ENCODE results near the gene LRRC41. TPM values are rescaled to one million over a fixed set of nuclear protein-coding genes. Genes with fewer than 3 reads are reported as not detected.
"Not testable (repeated sequence)": the region's sequence is repeated elsewhere in the genome, so short reads cannot be mapped to it uniquely, and the experiment has no call there.

LRRC41 gene
- total RNA-seq, 5 donors from 2014 or later (not counting 1 experiment from before 2014, with no cell fraction given): 31.4 to 35.3 (median 34.6) TPM

DNA sequence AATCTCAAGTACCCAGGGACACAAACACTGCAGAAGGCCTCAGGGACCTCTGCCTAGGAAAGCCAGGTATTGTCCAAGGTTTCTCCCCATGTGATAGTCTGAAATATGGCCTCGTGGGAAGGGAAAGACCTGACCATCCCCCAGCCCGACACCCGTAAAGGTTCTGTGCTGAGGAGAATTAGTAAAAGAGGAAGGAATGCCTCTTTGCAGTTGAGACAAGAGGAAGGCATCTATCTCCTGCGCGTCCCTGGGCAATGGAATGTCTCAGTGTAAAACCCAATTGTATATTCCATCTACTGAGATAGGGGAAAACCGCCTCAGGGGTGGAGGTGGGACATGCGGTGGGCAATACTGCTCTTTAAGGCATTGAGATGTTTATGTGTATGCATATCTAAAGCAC is 26.4 kb upstream of the LRRC41 start:
- H3K27ac Mint-ChIP-seq; H3K4me3 Mint-ChIP-seq; H3K9me3 ChIP-seq; H3K4me3 ChIP-seq (ENCODE audit: control insufficient read depth in 1 of 2, extremely low read depth in 1 of 2, low read length in 1 of 2); H3K9me3 Mint-ChIP-seq; H3K4me1 ChIP-seq (ENCODE audit: control insufficient read depth in 1 of 2, extremely low read depth in 1 of 2, insufficient read depth in 2 of 2, low read length in 2 of 2); H3K27me3 ChIP-seq (replicated peaks in 1 of 2; ENCODE audit: control insufficient read depth in 2 of 2, extremely low read depth in 1 of 2, insufficient read depth in 2 of 2, low read length in 1 of 2); H3K36me3 ChIP-seq (ENCODE audit: control insufficient read depth in 2 of 2, extremely low read depth in 1 of 2, insufficient read depth in 1 of 2, low read length in 1 of 2); H3K4me1 Mint-ChIP-seq; POLR2A ChIA-PET; CTCF ChIA-PET; DNase-seq; ATAC-seq (replicated peaks in 1 of 4); H3K27me3 Mint-ChIP-seq; H3K27ac ChIP-seq (ENCODE audit: low read length); H3K36me3 Mint-ChIP-seq: not testable (repeated sequence)
- WGBS (ENCODE audit: insufficient coverage): no CpG with 5 or more reads among the region's 7 CpGs

DNA sequence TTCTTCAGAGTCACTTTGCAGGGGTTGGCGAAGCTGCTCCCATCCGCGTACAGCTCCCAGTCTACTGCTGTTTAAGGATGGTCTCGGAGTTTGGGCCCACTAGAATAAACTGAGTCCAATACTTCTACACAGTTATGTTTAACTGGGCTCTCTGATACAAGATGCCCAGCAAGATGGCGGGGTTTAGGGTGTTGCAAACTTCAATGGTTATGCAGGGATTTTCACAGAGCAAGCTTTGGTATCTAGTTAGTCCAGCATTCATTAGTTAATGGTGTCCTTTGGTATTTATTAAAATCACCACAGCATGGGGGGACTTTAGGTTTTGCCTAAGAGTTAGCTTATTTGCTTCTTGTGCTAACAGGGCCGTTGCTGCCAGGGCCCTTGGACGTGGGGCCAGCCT is 24.8 kb upstream of the LRRC41 start:
- not testable (repeated sequence) for ATAC-seq (replicated peaks in 1 of 4); H3K36me3 Mint-ChIP-seq; H3K4me1 ChIP-seq (ENCODE audit: control insufficient read depth in 1 of 2, extremely low read depth in 1 of 2, insufficient read depth in 2 of 2, low read length in 2 of 2); H3K4me3 ChIP-seq (ENCODE audit: control insufficient read depth in 1 of 2, extremely low read depth in 1 of 2, low read length in 1 of 2); H3K4me3 Mint-ChIP-seq; H3K27me3 ChIP-seq (replicated peaks in 1 of 2; ENCODE audit: control insufficient read depth in 2 of 2, extremely low read depth in 1 of 2, insufficient read depth in 2 of 2, low read length in 1 of 2); H3K27ac ChIP-seq (ENCODE audit: low read length); H3K4me1 Mint-ChIP-seq; H3K9me3 ChIP-seq; H3K9me3 Mint-ChIP-seq; DNase-seq; H3K27ac Mint-ChIP-seq; H3K36me3 ChIP-seq (ENCODE audit: control insufficient read depth in 2 of 2, extremely low read depth in 1 of 2, insufficient read depth in 1 of 2, low read length in 1 of 2); H3K27me3 Mint-ChIP-seq
- ChIA-PET POLR2A (interaction anchor here (0.6 to 0.7 kb wide), 3 partner anchors 19 to 362 kb away, joined by 3 read pairs; no protein-coding TSS in a partner anchor), CTCF (interaction anchor here in 1 of 2 donors (1.0 kb wide), 1 partner anchor 18 kb away, joined by 3 read pairs; no protein-coding TSS in a partner anchor)
- WGBS (ENCODE audit: insufficient coverage): 100% methylated on average over 1 of the region's 7 CpGs

- ATAC-seq (replicated peaks in 1 of 4); H3K9me3 Mint-ChIP-seq; H3K4me3 ChIP-seq (ENCODE audit: control insufficient read depth in 1 of 2, extremely low read depth in 1 of 2, low read length in 1 of 2); H3K27me3 Mint-ChIP-seq; H3K27ac Mint-ChIP-seq; H3K36me3 ChIP-seq (ENCODE audit: control insufficient read depth in 2 of 2, extremely low read depth in 1 of 2, insufficient read depth in 1 of 2, low read length in 1 of 2); H3K4me1 Mint-ChIP-seq; DNase-seq; H3K9me3 ChIP-seq; H3K4me3 Mint-ChIP-seq; H3K27ac ChIP-seq (ENCODE audit: low read length); H3K27me3 ChIP-seq (replicated peaks in 1 of 2; ENCODE audit: control insufficient read depth in 2 of 2, extremely low read depth in 1 of 2, insufficient read depth in 2 of 2, low read length in 1 of 2); POLR2A ChIA-PET; H3K4me1 ChIP-seq (ENCODE audit: control insufficient read depth in 1 of 2, extremely low read depth in 1 of 2, insufficient read depth in 2 of 2, low read length in 2 of 2); H3K36me3 Mint-ChIP-seq: not testable (repeated sequence)
- 100% methylated on average over 3 of the region's 11 CpGs for WGBS (ENCODE audit: insufficient coverage)
- CTCF ChIA-PET: interaction anchor here in 1 of 2 donors (0.6 kb wide), 1 partner anchor 1113 kb away, joined by 3 read pairs; no protein-coding TSS in a partner anchor
Observed at GRCh38 chr1:46325285-46326076, 22.1 kb upstream of the LRRC41 start.

- H3K27me3 Mint-ChIP-seq; H3K4me3 Mint-ChIP-seq; POLR2A ChIA-PET; H3K27ac Mint-ChIP-seq; H3K27me3 ChIP-seq (replicated peaks in 1 of 2; ENCODE audit: control insufficient read depth in 2 of 2, extremely low read depth in 1 of 2, insufficient read depth in 2 of 2, low read length in 1 of 2); H3K36me3 ChIP-seq (ENCODE audit: control insufficient read depth in 2 of 2, extremely low read depth in 1 of 2, insufficient read depth in 1 of 2, low read length in 1 of 2); H3K4me1 ChIP-seq (ENCODE audit: control insufficient read depth in 1 of 2, extremely low read depth in 1 of 2, insufficient read depth in 2 of 2, low read length in 2 of 2); H3K4me3 ChIP-seq (ENCODE audit: control insufficient read depth in 1 of 2, extremely low read depth in 1 of 2, low read length in 1 of 2); H3K36me3 Mint-ChIP-seq; H3K9me3 ChIP-seq; H3K27ac ChIP-seq (ENCODE audit: low read length); ATAC-seq (replicated peaks in 1 of 4); H3K4me1 Mint-ChIP-seq; H3K9me3 Mint-ChIP-seq; DNase-seq: not testable (repeated sequence)
- 100% methylated on average over 3 of the region's 6 CpGs for WGBS (ENCODE audit: insufficient coverage)
- CTCF ChIA-PET: interaction anchor here in 1 of 2 donors (0.6 kb wide), 1 partner anchor 337 kb away, joined by 3 read pairs; no protein-coding TSS in a partner anchor
Observed at GRCh38 chr1:46322191-46322590, 18.8 kb upstream of the LRRC41 start.

DNA sequence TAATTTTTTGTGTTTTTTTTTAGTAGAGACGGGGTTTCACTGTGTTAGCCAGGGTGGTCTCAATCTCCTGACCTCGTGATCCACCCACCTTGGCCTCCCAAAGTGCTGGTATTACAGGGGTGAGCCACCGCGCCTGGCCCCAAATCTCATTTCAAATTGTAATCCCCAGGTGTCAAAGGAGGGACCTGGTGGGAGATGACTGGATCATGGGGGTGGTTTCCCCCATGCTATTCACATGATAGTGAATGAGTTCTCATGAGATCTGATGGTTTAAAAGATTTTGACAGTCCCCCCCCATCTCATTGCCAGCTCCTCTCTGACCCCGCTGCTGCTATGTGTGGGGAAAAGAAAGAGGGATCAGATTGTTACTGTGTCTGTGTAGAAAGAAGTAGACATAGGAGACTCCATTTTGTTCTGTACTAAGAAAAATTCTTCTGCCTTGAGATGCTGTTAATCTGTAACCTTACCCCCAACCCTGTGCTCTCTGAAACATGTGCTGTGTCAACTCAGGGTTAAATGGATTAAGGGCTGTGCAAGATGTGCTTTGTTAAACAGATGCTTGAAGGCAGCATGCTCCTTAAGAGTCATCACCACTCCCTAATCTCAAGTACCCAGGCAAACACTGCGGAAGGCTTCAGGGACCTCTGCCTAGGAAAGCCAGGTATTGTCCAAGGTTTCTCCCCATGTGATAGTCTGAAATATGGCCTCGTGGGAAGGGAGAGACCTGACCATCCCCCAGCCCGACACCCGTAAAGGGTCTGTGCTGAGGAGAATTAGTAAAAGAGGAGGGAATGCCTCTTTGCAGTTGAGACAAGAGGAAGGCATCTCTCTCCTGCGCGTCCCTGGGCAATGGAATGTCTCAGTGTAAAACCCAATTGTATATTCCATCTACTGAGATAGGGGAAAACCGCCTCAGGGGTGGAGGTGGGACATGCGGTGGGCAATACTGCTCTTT is 16.8 kb upstream of the LRRC41 start:
- ATAC-seq (replicated peaks in 1 of 4); H3K4me3 Mint-ChIP-seq; H3K9me3 ChIP-seq; H3K9me3 Mint-ChIP-seq; H3K27ac Mint-ChIP-seq; H3K4me1 Mint-ChIP-seq; H3K4me1 ChIP-seq (ENCODE audit: control insufficient read depth in 1 of 2, extremely low read depth in 1 of 2, insufficient read depth in 2 of 2, low read length in 2 of 2); H3K27me3 ChIP-seq (replicated peaks in 1 of 2; ENCODE audit: control insufficient read depth in 2 of 2, extremely low read depth in 1 of 2, insufficient read depth in 2 of 2, low read length in 1 of 2); H3K27ac ChIP-seq (ENCODE audit: low read length); H3K4me3 ChIP-seq (ENCODE audit: control insufficient read depth in 1 of 2, extremely low read depth in 1 of 2, low read length in 1 of 2); POLR2A ChIA-PET; H3K27me3 Mint-ChIP-seq; DNase-seq; CTCF ChIA-PET; H3K36me3 Mint-ChIP-seq: not testable (repeated sequence)
- H3K36me3 ChIP-seq (ENCODE audit: control insufficient read depth in 2 of 2, extremely low read depth in 1 of 2, insufficient read depth in 1 of 2, low read length in 1 of 2): peaks cover 0 to 19% of the 10 kb centered on the region in 2 donors
- no CpG with 5 or more reads among the region's 13 CpGs for WGBS (ENCODE audit: insufficient coverage)

DNA sequence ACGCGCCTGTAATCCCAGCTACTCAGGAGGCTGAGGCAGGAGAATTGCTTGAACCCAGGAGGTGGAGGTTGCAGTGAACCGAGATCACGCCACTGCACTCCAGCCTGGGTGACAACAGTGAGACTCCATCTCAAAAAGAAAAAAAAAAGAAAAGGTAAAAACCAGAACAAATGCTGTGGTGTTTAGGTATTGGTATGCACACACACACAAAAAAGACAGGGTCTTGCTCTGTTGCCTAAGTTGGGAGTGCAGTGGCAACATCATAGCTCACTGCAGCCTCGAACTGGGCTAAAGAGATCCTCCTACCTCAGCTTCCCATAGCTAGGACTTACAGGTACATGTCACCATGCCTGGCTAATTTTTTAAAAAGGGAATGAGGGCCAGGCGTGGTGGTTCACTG is 15.9 kb upstream of the LRRC41 start:
- H3K27me3 Mint-ChIP-seq; H3K4me1 ChIP-seq (ENCODE audit: control insufficient read depth in 1 of 2, extremely low read depth in 1 of 2, insufficient read depth in 2 of 2, low read length in 2 of 2); H3K4me3 ChIP-seq (ENCODE audit: control insufficient read depth in 1 of 2, extremely low read depth in 1 of 2, low read length in 1 of 2); H3K9me3 ChIP-seq; DNase-seq; H3K4me3 Mint-ChIP-seq; H3K27ac Mint-ChIP-seq; POLR2A ChIA-PET; H3K27ac ChIP-seq (ENCODE audit: low read length); H3K4me1 Mint-ChIP-seq; ATAC-seq (replicated peaks in 1 of 4); H3K27me3 ChIP-seq (replicated peaks in 1 of 2; ENCODE audit: control insufficient read depth in 2 of 2, extremely low read depth in 1 of 2, insufficient read depth in 2 of 2, low read length in 1 of 2); H3K9me3 Mint-ChIP-seq; CTCF ChIA-PET: not testable (repeated sequence)
- peaks cover 0 to 22% of the 10 kb centered on the region in 2 donors for H3K36me3 ChIP-seq (ENCODE audit: control insufficient read depth in 2 of 2, extremely low read depth in 1 of 2, insufficient read depth in 1 of 2, low read length in 1 of 2)
- 72% methylated on average over 2 of the region's 6 CpGs for WGBS (ENCODE audit: insufficient coverage)
- peaks cover 15% of the 10 kb centered on the region for H3K36me3 Mint-ChIP-seq

Data from T-cell (primary cell).